HFF-Myc (cell line): ENCODE data around the gene MARCHF11.

Experiments used
- DNase-seq: peaks from one replicate; pipeline ENCODE4 v3.0.0-alpha.2; 2011; ENCODE audit warnings: low read depth; ENCODE audit errors: extremely low read depth
- H3K4me3 ChIP-seq: replicated peaks from 2 replicates; pipeline ENCODE4 v1.5.1; 2011; ENCODE audit warnings: low read depth, mild to moderate bottlenecking, control low read depth, low read length
- CTCF ChIP-seq: IDR thresholded peaks from 2 replicates; pipeline ENCODE4 v1.5.1; 2012; ENCODE audit warnings: mild to moderate bottlenecking, low read depth, low read length, control low read depth; ENCODE audit errors: missing control alignments

Gene MARCHF11

GRCh38 chr5:16081376-16081955 lies 98.1 kb downstream of the MARCHF11 start:
- no peak for DNase-seq
- no peak for TF ChIP-seq CTCF
- no peak overlapping the region for H3K4me3 ChIP-seq

DNA sequence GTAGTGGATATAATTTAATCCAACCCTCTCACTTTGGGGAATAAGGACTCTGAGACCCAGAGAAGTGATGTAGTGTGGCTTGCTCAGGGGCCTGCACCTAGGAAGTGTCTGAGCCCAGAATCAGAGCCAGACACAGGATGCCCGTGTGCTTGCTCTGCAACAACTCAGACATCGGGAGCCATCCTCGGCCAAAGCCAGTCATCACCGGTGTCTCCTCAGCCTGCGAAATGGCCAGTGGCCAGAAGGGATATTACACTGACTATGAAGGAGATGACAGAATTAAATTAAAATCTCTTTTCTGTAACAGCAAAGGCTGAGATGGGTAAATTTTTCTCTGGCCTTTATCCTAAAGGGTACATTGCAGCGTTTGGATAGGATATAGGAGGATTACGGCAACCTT lies 102.9 kb downstream of the MARCHF11 start:
- no peak for DNase-seq
- no peak overlapping the region for H3K4me3 ChIP-seq
- TF ChIP-seq CTCF: no peak

GRCh38 chr5:16074358-16074757 lies 105.2 kb downstream of the MARCHF11 start:
- no peak for TF ChIP-seq CTCF
- no peak for DNase-seq
- H3K4me3 ChIP-seq: no peak overlapping the region

GRCh38 chr5:16072616-16073015 lies 107.0 kb downstream of the MARCHF11 start:
- no peak for TF ChIP-seq CTCF

GRCh38 chr5:16067415-16067814 lies 112.2 kb downstream of the MARCHF11 start:
- no peak for TF ChIP-seq CTCF
- no peak for DNase-seq
- no peak overlapping the region for H3K4me3 ChIP-seq

More at GRCh38 chr5:16072616-16073015, 107.0 kb downstream of the MARCHF11 start:
- H3K4me3 ChIP-seq: no peak overlapping the region
- no peak for DNase-seq

- no peak for DNase-seq
- no peak for TF ChIP-seq CTCF
- H3K4me3 ChIP-seq: no peak overlapping the region
Measured at GRCh38 chr5:16066810-16067209, 112.8 kb downstream of the MARCHF11 start.

DNA sequence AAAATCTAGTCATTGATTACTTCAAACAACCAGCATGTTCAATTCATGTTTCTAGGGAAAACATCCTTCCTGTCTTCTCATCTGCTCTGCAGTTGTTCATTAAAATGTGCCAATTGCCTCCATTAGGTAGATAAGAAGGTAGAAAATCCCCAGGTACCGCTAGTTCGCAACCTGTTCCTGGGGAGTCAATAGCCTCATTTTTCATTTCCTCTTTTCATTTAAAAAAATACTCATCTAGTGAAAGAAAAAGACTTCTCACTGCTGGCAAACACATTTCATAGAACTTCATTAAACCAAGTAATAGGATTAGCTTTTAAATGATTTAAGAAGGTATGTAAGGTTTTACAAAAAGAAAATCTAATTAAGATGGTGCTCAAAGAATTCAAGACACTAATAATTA lies 113.3 kb downstream of the MARCHF11 start:
- no peak for DNase-seq
- no peak overlapping the region for H3K4me3 ChIP-seq
- no peak for TF ChIP-seq CTCF
